CD14-positive monocyte (primary cell): ENCODE data around the gene OR2B6. TPM values are rescaled to one million over a fixed set of nuclear protein-coding genes. Genes with fewer than 3 reads are reported as not detected.

ENCODE experiments used
- DNase-seq, 3 donors: peaks; one replicate each; pipeline ENCODE4 v3.0.0-alpha.2; 2011 to 2022
- H2AFZ ChIP-seq: 2 replicates; pipeline ENCODE4 v1.6.0; 2012; ENCODE audit warnings: mild to moderate bottlenecking, low read depth, low read length, inconsistent platforms; ENCODE audit not compliant: insufficient read depth, poor library complexity, severe bottlenecking
- H3K27ac ChIP-seq, 2 donors: 1 replicate in 1 of 2; 2 replicates in 1 of 2; pipeline ENCODE4 v1.5.1; 2012 to 2013; ENCODE audit warnings: low read length in 2 of 2, control low read depth in 1 of 2, inconsistent platforms in 1 of 2, low read depth in 1 of 2, mild to moderate bottlenecking in 1 of 2
- H3K27me3 ChIP-seq, 2 donors: one replicate each; pipeline versions ENCODE4 v1.6.0 to v1.6.1; 2011 to 2013; ENCODE audit warnings: low read length in 2 of 2; ENCODE audit not compliant: control insufficient read depth in 2 of 2, insufficient read depth in 2 of 2
- H3K36me3 ChIP-seq, 2 donors: replicated peaks in 1 of 2; 1 replicate in 1 of 2; 2 replicates in 1 of 2; pipeline versions ENCODE4 v1.5.1 to v1.6.1; 2012 to 2013; ENCODE audit warnings: low read length in 2 of 2, control low read depth in 1 of 2, inconsistent platforms in 1 of 2, mild to moderate bottlenecking in 1 of 2; ENCODE audit not compliant: insufficient read depth in 2 of 2, control insufficient read depth in 1 of 2
- H3K4me1 ChIP-seq, 2 donors: 1 replicate in 1 of 2; 2 replicates in 1 of 2; pipeline versions ENCODE4 v1.5.1 to v1.6.1; 2012 to 2013; ENCODE audit warnings: low read length in 2 of 2, control low read depth in 1 of 2, inconsistent platforms in 1 of 2, mild to moderate bottlenecking in 1 of 2, moderate library complexity in 1 of 2; ENCODE audit not compliant: insufficient read depth in 2 of 2, control insufficient read depth in 1 of 2
- H3K4me2 ChIP-seq: replicated peaks from 2 replicates; pipeline ENCODE3; 2012; ENCODE audit warnings: low read length, moderate library complexity, mild to moderate bottlenecking; ENCODE audit not compliant: poor library complexity, severe bottlenecking; ENCODE audit errors: extremely low read depth
- H3K4me3 ChIP-seq, 3 experiments: fragments of 200-600 bp in 1 of 3; sonication (generic) in 1 of 3; replicated peaks in 1 of 3; 1 replicate in 2 of 3; 2 replicates in 1 of 3; pipeline ENCODE4 v1.5.1; 2011 to 2013; ENCODE audit warnings: low read length in 3 of 3, mild to moderate bottlenecking in 3 of 3, control low read depth in 2 of 3, low read depth in 2 of 3, inconsistent platforms in 1 of 3, moderate library complexity in 1 of 3
- H3K79me2 ChIP-seq: 2 replicates; pipeline ENCODE4 v1.6.0; 2012; ENCODE audit warnings: mild to moderate bottlenecking, control low read depth, inconsistent platforms, low read length, moderate library complexity; ENCODE audit not compliant: insufficient read depth
- H3K9ac ChIP-seq: 2 replicates; pipeline ENCODE4 v1.6.0; 2017; ENCODE audit warnings: low read length, mild to moderate bottlenecking; ENCODE audit not compliant: insufficient read depth, poor library complexity, severe bottlenecking
- H3K9me3 ChIP-seq, 2 donors: replicated peaks in 1 of 2; 1 replicate in 1 of 2; 2 replicates in 1 of 2; pipeline versions ENCODE4 v1.5.1 to v1.6.1; 2012 to 2013; ENCODE audit warnings: low read length in 2 of 2, control low read depth in 1 of 2; ENCODE audit not compliant: control insufficient read depth in 1 of 2, insufficient read depth in 1 of 2
- H4K20me1 ChIP-seq: 2 replicates; pipeline ENCODE4 v1.6.0; 2012; ENCODE audit warnings: mild to moderate bottlenecking, low read length, control low read depth, moderate library complexity; ENCODE audit not compliant: insufficient read depth
- H3K27ac Mint-ChIP-seq, 7 donors: one replicate each; pipeline ENCODE4 v1.8.0; 2020; ENCODE audit warnings: mild to moderate bottlenecking in 7 of 7, mixed read lengths in 7 of 7, moderate library complexity in 6 of 7, inconsistent platforms in 2 of 7
- H3K27me3 Mint-ChIP-seq, 3 donors: one replicate each; pipeline ENCODE4 v1.8.0; 2021 to 2022; ENCODE audit warnings: low read depth in 3 of 3, mild to moderate bottlenecking in 3 of 3, mixed read lengths in 3 of 3, moderate library complexity in 3 of 3, inconsistent platforms in 1 of 3
- H3K36me3 Mint-ChIP-seq, 2 donors: one replicate each; pipeline ENCODE4 v1.8.0; 2020; ENCODE audit warnings: mixed read lengths in 2 of 2, inconsistent platforms in 1 of 2, mild to moderate bottlenecking in 1 of 2
- H3K4me1 Mint-ChIP-seq: one replicate; pipeline ENCODE4 v1.8.0; 2020; ENCODE audit warnings: mild to moderate bottlenecking, mixed read lengths
- H3K4me3 Mint-ChIP-seq, 2 donors: one replicate each; pipeline ENCODE4 v1.8.0; 2020; ENCODE audit warnings: mild to moderate bottlenecking in 2 of 2, mixed read lengths in 2 of 2, moderate library complexity in 1 of 2
- H3K9me3 Mint-ChIP-seq, 7 donors: one replicate each; pipeline ENCODE4 v1.8.0; 2020 to 2022; ENCODE audit warnings: mixed read lengths in 7 of 7, mild to moderate bottlenecking in 6 of 7, moderate library complexity in 6 of 7, inconsistent platforms in 2 of 7
- WGBS: methylation state at CpG from one replicate; pipeline ENCODE4 v1.1.5; 2013; ENCODE audit warnings: missing lambda C conversion rate; ENCODE audit not compliant: insufficient coverage; 5-methylcytosine and 5-hydroxymethylcytosine counted together
- intact Hi-C, 2 donors: fragments of 100-400 bp; cut with micrococcal nuclease; formaldehyde crosslinking; loops; one replicate each; pipeline versions ENCODE4 v1.15.0 to v1.15.1; 2023
- polyA plus RNA-seq, 3 donors: library from polyadenylated mRNA; depleted of rRNA in 1 of 3; unstranded in 2 of 3; stranded (reverse) in 1 of 3; fragments of 300-500 nt in 2 of 3; fragments of >200 nt in 1 of 3; fragmentation: Illumina TruSeq in 2 of 3; gene quantifications; 1 replicate in 2 of 3; 2 replicates in 1 of 3; pipeline ENCODE4 v1.2.3, GENCODE V29; 2012 to 2021
- TF ChIP-seq, protein P1 (sequence below): fragments of 200-600 bp; IDR thresholded peaks from one replicate; pipeline ENCODE4 v1.8.0; 2022; ENCODE audit warnings: antibody characterized with exemption, mild to moderate bottlenecking

Gene OR2B6
- polyA plus RNA-seq, 3 donors, result not detected

DNA sequence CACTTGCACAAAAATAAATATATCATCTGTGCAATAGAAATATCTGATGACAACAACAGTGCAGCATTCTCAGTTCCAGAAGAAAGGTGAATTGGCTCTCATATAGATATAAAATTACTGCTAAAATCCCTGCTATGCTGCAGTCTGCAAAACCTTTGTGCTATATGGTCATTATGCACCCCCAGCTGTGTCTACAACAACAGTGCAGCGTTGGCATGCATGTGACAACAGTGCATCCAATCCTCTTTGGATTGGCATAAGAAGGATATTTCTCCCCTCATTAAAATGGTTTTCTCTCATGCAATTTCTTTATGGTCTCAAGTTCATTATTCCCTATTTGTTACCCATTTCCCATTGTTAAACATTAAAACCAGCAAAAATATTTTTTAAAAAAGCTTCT lies 23.1 kb downstream of the OR2B6 start:
- no peak overlapping the region for H3K4me2 ChIP-seq
- intact Hi-C loops, result no loop called here
- H3K4me1 ChIP-seq, result no peaks in the 10 kb centered on the region

GRCh38 chr6:27986928-27987725 lies 30.1 kb downstream of the OR2B6 start:
- Mint-ChIP-seq H3K4me3 (no peak overlapping the region), H3K27ac (no peak overlapping the region), H3K27me3 (peaks cover 2 to 14% (median 5%) of the 10 kb centered on the region in 3 donors), H3K9me3 (peaks cover 0 to 2% (median 0%) of the 10 kb centered on the region in 7 donors), H3K4me1 (no peaks in the 10 kb centered on the region), H3K36me3 (no peaks in the 10 kb centered on the region)
- intact Hi-C loops, result no loop called here
- H3K27me3 ChIP-seq, result no peaks in the 10 kb centered on the region
- no peak overlapping the region for H3K4me3 ChIP-seq
- WGBS, result no CpG with 5 or more reads among the region's 2 CpGs
- H3K79me2 ChIP-seq, result no peaks in the 10 kb centered on the region
- no peak overlapping the region for H3K27ac ChIP-seq
- no peak overlapping the region for H3K4me2 ChIP-seq
- H3K4me1 ChIP-seq, result no peaks in the 10 kb centered on the region
- H2AFZ ChIP-seq, result no peak overlapping the region
- DNase-seq, result no peak
- H3K9ac ChIP-seq, result no peak overlapping the region
- TF ChIP-seq, protein P1, sequence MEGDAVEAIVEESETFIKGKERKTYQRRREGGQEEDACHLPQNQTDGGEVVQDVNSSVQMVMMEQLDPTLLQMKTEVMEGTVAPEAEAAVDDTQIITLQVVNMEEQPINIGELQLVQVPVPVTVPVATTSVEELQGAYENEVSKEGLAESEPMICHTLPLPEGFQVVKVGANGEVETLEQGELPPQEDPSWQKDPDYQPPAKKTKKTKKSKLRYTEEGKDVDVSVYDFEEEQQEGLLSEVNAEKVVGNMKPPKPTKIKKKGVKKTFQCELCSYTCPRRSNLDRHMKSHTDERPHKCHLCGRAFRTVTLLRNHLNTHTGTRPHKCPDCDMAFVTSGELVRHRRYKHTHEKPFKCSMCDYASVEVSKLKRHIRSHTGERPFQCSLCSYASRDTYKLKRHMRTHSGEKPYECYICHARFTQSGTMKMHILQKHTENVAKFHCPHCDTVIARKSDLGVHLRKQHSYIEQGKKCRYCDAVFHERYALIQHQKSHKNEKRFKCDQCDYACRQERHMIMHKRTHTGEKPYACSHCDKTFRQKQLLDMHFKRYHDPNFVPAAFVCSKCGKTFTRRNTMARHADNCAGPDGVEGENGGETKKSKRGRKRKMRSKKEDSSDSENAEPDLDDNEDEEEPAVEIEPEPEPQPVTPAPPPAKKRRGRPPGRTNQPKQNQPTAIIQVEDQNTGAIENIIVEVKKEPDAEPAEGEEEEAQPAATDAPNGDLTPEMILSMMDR, result no peak
- H3K36me3 ChIP-seq, result no peaks in the 10 kb centered on the region
- no peaks in the 10 kb centered on the region for H3K9me3 ChIP-seq
- no peaks in the 10 kb centered on the region for H4K20me1 ChIP-seq

More for the DNA sequence above, 23.1 kb downstream of the OR2B6 start:
- Mint-ChIP-seq H3K9me3 (peaks cover 0 to 2% (median 0%) of the 10 kb centered on the region in 7 donors), H3K36me3 (no peaks in the 10 kb centered on the region), H3K27me3 (peaks cover 2 to 6% (median 5%) of the 10 kb centered on the region in 3 donors), H3K4me3 (no peak overlapping the region), H3K27ac (no peak overlapping the region), H3K4me1 (no peaks in the 10 kb centered on the region)
- Histone ChIP-seq H3K27me3 (peaks cover 5 to 6% of the 10 kb centered on the region in 2 donors), H3K9ac (no peak overlapping the region), H3K36me3 (no peaks in the 10 kb centered on the region), H3K4me3 (no peak overlapping the region), H3K9me3 (no peaks in the 10 kb centered on the region), H3K27ac (no peak overlapping the region), H3K79me2 (no peaks in the 10 kb centered on the region), H2AFZ (no peak overlapping the region), H4K20me1 (no peaks in the 10 kb centered on the region)
- TF ChIP-seq, protein P1, result no peak
- DNase-seq, result no peak
- no CpG with 5 or more reads among the region's 1 CpG for WGBS
